VCaP (cell line): Measurements from ENCODE around the gene ISG15.

Experiments
- H3K27ac ChIP-seq: fragments of 450-650 bp; 2 replicates; pipeline ENCODE4 v1.5.1; 2017
- CTCF ChIP-seq: fragments of 450-650 bp; conservative IDR thresholded peaks from 2 replicates; pipeline ENCODE4 v1.5.1; 2017; ENCODE audit warnings: mild to moderate bottlenecking, moderate library complexity

Gene ISG15

GRCh38 chr1:1013105-1013921, at the start of gene ISG15:
ISG15 (plus strand) TSS chr1:1013497; CDS start chr1:1013574, 77 bp downstream.
- no peak for TF ChIP-seq CTCF
- H3K27ac ChIP-seq: peak within 1 kb of the TSS; percentile 81

- no peak overlapping the region for H3K27ac ChIP-seq
- TF ChIP-seq CTCF: no peak
These were observed 49.4 kb upstream of the ISG15 start for GRCh38 chr1:963746-964525.

- peak overlapping the region; percentile 89; the same call in 1 of the 2 replicates for H3K27ac ChIP-seq
- TF ChIP-seq CTCF: no peak
These were observed 48.4 kb upstream of the ISG15 start for GRCh38 chr1:964691-965525.

- no peak for TF ChIP-seq CTCF
- H3K27ac ChIP-seq: peak overlapping the region; percentile 89
These were observed 47.7 kb upstream of the ISG15 start for GRCh38 chr1:965526-966134.

- peak within 1 kb of the TSS; percentile 89 for H3K27ac ChIP-seq
- no peak for TF ChIP-seq CTCF
These were observed 47.1 kb upstream of the ISG15 start, which contains the start of gene PLEKHN1 for GRCh38 chr1:966135-966703. PLEKHN1 (plus strand) TSS chr1:966482; CDS start chr1:966532, 50 bp downstream.

- no peak for TF ChIP-seq CTCF
- H3K27ac ChIP-seq: peak overlapping the region; percentile 89
These were observed 46.5 kb upstream of the ISG15 start for GRCh38 chr1:966704-967300.
